GM12874 (cell line): ENCODE measurements around the gene FYB2.

ENCODE experiments used
- TF ChIP-seq, protein P1 (sequence below): IDR thresholded peaks from 2 replicates; pipeline ENCODE4 v1.5.1; 2011; ENCODE audit warnings: low read depth, mild to moderate bottlenecking, control low read depth, low read length, moderate library complexity; ENCODE audit not compliant: insufficient read depth

Gene FYB2, protein sequence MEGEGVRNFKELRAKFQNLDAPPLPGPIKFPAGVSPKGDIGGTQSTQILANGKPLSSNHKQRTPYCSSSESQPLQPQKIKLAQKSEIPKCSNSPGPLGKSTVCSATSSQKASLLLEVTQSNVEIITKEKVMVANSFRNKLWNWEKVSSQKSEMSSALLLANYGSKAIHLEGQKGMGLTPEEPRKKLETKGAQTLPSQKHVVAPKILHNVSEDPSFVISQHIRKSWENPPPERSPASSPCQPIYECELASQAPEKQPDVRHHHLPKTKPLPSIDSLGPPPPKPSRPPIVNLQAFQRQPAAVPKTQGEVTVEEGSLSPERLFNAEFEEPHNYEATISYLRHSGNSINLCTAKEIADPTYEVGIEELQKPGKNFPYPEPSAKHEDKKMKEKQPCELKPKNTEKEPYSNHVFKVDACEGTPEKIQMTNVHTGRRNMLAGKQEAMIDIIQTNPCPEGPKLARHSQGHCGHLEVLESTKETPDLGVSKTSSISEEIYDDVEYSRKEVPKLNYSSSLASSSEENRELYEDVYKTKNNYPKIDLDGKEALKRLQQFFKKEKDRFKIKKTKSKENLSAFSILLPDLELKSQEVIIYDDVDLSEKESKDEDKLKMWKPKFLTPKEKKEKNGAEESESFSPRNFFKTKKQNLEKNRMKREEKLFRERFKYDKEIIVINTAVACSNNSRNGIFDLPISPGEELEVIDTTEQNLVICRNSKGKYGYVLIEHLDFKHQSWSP

DNA sequence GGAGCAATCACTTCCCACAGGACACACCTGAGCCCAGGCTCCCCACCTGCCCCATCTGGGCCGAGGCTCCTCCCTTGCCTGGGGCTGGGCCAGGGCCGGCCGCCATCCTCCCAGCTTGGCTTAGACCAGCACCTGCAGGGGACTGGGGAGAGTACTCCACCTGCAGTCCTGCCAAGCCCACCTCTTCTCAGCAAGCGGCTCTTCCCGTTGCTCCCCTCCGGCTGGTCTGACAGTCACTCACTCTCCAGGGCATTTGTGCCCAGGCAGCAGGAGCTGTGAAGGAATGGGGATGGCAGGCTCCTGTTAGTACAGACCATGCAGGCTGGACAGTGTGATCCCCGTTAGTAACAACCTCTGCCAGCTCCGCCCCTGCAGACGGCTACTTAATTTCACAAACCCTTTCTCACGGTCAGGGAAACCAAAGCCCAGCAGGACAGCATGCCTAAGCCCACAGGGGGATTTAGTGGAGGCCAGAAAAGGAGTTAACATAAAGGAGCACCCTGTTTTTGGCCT, at the start of gene FYB2:
Gene FYB2, minus strand, starts transcription at position 18 of the 513 bp plus-strand sequence. CDS start 114 bp downstream, outside the sequence.
- TF ChIP-seq, protein P1, sequence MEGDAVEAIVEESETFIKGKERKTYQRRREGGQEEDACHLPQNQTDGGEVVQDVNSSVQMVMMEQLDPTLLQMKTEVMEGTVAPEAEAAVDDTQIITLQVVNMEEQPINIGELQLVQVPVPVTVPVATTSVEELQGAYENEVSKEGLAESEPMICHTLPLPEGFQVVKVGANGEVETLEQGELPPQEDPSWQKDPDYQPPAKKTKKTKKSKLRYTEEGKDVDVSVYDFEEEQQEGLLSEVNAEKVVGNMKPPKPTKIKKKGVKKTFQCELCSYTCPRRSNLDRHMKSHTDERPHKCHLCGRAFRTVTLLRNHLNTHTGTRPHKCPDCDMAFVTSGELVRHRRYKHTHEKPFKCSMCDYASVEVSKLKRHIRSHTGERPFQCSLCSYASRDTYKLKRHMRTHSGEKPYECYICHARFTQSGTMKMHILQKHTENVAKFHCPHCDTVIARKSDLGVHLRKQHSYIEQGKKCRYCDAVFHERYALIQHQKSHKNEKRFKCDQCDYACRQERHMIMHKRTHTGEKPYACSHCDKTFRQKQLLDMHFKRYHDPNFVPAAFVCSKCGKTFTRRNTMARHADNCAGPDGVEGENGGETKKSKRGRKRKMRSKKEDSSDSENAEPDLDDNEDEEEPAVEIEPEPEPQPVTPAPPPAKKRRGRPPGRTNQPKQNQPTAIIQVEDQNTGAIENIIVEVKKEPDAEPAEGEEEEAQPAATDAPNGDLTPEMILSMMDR, result no peak

DNA sequence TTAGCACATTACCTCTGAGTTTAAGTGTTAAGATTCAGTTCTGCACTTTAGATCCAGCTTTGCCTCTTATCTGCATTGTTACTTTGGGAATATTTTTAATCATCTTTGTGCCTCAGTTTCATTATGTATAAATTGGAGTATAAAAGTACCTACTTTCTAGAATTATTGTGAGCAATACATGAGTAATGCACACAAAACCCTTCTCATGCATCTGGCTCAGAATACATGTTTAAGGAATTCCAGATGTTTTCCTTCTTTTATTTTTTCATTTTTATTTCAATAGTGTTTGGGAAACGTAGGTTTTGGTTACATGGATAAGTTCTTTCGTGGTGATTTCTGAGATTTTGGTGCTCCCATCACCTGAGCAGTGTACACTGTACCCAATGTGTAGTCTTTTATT, 49.6 kb upstream of the FYB2 start:
- TF ChIP-seq, protein P1, result no peak

DNA sequence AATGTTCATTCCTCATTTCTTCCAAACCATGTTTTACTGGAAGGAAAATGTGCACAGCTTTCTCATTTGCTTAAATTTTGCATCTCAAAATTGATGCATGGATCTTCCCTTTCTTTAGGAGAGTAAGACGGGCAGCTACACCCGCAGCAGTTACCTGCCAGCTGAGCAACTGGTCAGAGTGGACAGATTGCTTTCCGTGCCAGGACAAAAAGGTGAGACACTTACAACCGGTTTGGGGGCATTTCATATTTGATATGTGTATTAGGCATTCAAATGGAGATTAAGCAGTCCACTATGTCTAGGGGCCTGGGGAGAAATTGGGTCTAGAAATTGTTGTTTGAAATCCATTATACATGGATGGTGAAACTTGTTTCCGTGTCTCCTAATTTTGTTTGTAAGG, 48.3 kb upstream of the FYB2 start:
- TF ChIP-seq, protein P1, result no peak

DNA sequence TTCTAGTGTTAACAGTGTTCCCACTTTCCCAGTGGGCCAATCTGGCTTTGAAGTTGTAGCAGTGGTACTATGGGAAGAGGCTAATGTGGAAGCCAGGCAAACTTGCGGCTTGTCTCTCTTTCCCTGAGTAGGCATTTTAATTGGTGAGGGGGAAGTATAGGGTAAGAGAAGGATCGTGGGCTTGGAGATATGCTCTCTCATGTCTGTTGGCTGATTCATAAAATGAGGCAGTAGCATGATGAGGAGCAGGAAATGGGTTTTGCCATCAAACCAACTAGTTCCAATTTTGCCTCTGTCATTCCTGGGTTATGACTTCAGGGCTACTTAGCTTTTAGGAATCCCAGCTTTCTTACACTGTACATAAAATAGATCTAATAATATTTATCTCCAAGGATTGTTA, 47.5 kb upstream of the FYB2 start:
- TF ChIP-seq, protein P1, result no peak

DNA sequence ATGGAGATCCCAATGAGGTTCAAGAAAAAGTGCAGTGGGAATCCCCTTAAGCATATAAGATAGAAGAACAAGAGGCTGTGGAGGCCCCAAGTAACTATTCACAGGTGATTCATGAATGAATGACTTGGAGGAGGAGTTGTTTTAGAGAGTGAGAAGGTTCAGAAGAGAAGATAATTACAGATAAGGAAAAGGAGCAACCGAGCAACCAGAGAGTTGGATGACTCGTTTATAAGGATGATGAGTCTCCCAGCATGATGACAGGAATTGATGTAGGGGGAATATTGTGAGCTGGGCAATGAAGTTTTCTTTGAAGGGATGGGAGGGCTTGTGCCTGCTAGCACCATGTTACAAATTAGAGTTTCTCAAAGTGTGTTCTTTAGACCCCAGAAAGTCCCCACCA, 45.2 kb upstream of the FYB2 start:
- TF ChIP-seq, protein P1, result no peak

DNA sequence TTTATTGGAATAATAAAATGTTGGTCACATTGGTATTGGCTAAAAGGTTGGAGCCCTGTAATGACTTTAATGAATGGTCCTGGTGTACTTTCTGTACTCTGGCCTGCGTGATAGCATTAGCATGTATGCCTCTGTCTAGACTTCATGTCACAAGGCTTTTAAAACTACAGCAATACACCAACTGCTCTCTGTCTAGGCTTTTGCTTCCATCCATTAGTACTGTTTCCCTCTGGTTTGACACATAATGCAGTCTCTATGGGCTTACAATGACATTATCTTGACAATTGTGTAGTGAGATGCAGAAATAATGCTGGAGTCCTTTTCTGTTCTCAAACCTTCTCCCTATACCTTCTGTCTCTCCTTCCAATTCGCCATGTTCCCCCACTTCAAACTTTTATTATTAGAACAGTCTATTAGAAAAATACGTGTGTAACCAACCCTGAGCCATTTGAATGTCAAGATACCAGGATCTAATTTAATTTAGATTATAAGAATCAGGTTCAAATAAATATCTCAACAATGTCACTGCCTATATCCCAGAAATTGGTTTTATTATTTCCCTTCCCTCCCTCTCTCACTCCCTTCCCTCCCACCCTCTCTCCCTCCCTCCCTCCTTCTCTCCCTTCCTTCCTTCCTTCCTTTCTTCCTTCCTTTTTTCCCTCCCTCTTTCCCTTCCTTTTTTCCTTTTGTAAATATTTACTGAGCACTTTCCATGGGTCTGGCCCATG, 44.2 kb upstream of the FYB2 start:
- TF ChIP-seq, protein P1, result no peak

DNA sequence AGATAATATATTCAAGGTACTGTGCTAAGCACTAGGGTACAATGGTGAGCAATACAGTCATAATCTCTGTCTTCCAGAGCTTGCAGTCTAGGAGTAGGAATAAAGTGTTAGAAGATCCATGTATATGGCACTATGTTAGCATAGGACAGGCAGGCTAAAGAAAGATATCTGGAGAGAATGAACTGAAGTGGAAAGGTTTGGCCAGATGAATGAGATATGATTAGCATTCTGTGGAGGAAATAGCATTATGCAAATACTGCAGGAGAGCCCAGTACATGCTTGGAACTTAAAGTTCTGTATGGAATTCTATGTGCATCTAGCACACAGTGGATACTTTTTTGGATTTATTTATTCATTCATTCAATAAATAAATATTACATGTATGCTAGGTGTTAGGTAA, 40.1 kb upstream of the FYB2 start:
- TF ChIP-seq, protein P1, result no peak
